Activated naive CD4-positive, alpha-beta T cell treated with anti-CD3 and anti-CD28 coated beads, Interleukin-2, amount 10 ng/mL, durations not matched to agents 5 hours and 36 hours (primary cell): ENCODE measurements around the gene DHX57. TPM values are rescaled to one million over a fixed set of nuclear protein-coding genes. Genes with fewer than 3 reads are reported as not detected.

ENCODE experiments used
- total RNA-seq, 2 experiments: library from RNA; stranded (reverse); gene quantifications; one replicate each; pipeline ENCODE4 v1.2.3, GENCODE V29; 2021

Gene DHX57, protein sequence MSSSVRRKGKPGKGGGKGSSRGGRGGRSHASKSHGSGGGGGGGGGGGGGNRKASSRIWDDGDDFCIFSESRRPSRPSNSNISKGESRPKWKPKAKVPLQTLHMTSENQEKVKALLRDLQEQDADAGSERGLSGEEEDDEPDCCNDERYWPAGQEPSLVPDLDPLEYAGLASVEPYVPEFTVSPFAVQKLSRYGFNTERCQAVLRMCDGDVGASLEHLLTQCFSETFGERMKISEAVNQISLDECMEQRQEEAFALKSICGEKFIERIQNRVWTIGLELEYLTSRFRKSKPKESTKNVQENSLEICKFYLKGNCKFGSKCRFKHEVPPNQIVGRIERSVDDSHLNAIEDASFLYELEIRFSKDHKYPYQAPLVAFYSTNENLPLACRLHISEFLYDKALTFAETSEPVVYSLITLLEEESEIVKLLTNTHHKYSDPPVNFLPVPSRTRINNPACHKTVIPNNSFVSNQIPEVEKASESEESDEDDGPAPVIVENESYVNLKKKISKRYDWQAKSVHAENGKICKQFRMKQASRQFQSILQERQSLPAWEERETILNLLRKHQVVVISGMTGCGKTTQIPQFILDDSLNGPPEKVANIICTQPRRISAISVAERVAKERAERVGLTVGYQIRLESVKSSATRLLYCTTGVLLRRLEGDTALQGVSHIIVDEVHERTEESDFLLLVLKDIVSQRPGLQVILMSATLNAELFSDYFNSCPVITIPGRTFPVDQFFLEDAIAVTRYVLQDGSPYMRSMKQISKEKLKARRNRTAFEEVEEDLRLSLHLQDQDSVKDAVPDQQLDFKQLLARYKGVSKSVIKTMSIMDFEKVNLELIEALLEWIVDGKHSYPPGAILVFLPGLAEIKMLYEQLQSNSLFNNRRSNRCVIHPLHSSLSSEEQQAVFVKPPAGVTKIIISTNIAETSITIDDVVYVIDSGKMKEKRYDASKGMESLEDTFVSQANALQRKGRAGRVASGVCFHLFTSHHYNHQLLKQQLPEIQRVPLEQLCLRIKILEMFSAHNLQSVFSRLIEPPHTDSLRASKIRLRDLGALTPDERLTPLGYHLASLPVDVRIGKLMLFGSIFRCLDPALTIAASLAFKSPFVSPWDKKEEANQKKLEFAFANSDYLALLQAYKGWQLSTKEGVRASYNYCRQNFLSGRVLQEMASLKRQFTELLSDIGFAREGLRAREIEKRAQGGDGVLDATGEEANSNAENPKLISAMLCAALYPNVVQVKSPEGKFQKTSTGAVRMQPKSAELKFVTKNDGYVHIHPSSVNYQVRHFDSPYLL (N-terminal part only)
- total RNA-seq = 1 to 10 TPM; 8.8 to 9.3 TPM

DNA sequence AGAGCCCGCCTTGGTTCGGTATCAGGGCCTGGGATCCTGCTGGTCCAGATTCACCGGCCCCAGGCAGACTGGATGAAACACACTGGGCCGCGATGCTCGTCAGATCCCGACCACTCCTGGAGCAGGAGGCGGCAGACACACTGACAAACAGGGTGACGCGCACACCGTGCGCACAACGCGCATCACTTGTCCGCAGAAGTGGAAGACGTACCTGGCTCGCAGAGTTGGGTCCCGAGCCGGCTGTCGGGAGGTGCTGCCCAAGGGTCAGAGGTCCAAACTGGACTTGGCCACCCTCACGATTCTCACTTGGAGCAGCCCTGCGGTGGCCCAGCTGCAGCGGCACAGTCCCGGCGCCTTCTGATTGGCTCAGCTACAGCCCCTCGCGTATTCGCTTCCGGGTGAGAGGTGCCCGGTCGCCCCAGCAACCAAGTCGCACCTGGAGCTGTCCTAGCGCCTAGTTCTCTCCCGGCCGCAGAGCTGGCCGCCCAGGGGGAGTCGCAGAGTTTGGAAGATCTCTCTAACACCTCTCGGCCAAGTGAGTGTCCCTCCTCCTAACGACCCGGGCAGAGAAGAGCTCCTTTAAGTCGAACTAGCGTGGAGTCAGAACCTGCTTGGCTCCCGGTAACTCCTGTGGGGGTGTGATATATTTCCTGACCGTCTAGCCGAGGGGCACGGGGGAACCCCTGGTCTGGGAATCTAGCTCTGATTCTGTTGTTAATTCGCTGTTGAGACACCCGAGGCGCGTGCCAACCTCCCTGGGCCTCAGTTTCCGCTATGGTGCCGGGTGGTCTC is at the start of gene DHX57, which contains the start of gene MORN2:
Gene DHX57, minus strand, starts transcription at position 359 of the 792 bp plus-strand sequence. CDS start 7,529 bp downstream, outside the sequence.
Gene MORN2, plus strand, starts transcription at position 401 of the 792 bp plus-strand sequence.

DNA sequence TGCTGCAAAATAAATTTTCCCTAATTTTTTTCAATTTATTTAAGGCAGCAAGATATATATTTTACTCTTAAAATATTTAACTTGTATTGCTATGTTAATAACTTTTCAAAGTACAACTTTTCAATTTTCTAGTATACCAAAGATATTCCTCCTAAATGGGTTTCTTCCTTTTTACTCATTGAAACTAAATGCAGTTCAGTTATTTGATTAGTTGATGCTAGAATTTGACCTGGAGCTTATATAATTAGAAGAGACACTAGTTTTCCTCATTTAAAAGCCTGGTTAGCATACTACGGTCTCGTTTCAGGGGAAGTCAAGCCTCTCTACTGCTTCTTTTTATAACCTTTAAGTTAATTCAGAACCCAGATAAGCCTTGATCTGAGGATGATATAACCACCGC is 13.8 kb upstream of the DHX57 start, which contains the start of gene ARHGEF33:
Gene ARHGEF33, plus strand, starts transcription at position 301 of the 400 bp plus-strand sequence. CDS start 29,573 bp downstream, outside the sequence.

DNA sequence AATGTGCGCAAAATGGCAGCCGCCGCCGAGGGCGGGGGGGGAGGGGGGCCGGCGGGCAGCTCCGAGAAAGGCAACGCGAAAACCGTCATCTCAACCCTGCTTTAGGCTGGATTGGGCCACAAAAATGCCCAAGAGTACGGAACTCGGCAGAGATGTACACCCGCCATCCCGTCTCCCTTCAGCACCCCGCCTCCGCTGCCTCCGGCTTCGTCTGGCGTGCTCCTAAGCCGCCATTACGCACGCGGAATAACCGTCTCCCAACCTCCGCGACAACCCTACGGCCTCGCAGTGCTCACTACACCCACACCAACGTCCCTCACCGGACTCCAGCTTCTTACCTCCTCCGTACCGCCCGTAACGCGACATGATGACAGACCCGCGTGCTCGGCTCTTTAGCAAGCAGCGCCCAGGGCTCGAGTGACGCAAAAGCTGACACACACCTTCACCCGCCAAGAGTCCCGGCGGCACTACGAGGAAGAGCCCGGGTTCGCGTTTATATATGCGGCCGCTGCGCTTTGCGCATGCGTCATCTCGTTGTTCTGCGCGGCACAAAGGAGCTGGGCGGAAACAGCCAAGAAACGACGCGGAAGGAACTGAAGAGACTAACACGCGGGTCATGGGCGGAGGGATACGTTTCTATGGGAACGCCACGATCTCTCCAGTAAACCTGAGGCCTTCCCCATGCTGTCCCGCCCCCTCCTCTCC is 124.7 kb downstream of the DHX57 start, which contains the start of gene SRSF7:
Gene SRSF7, minus strand, starts transcription at position 471 of the 705 bp plus-strand sequence. Its CDS starts 105 bp downstream, at position 366.

Other genes starting within 250 kb of the DHX57 start
- 10 to 100 TPM; 29.9 to 31.0 TPM for gene GALM, start 209.8 kb downstream of the DHX57 start, total RNA-seq
- gene SRSF7, start 124.6 kb downstream of the DHX57 start, total RNA-seq = 100 to 1,000 TPM; 218 to 224 TPM
- gene GEMIN6, start 97.7 kb downstream of the DHX57 start, total RNA-seq = 10 to 100 TPM; 13.3 to 14.2 TPM
- 1 to 10 TPM in 1 of 2 experiments, under 1 TPM in 1; 0.89 to 1.6 TPM for gene MORN2, start within 50 bp of the DHX57 start, total RNA-seq
- gene ARHGEF33, start 13.9 kb upstream of the DHX57 start, total RNA-seq = not detected
- gene SOS1, start 245.1 kb upstream of the DHX57 start, total RNA-seq = 100 to 1,000 TPM; 201 to 203 TPM